Measurements from ENCODE around the gene SRRD. TPM values are rescaled to one million over a fixed set of nuclear protein-coding genes. Genes with fewer than 3 reads are reported as not detected.
A peak's percentile ranks its signal among the peaks of the same experiment; 100 is the strongest.

SRRD gene
- total and polyA plus RNA-seq, 2 donors from 2014 or later, result 20.3 to 22.8 TPM

- Histone ChIP-seq H3K4me1 (ENCODE audit: control insufficient read depth in 2 of 3, insufficient read depth in 2 of 3, low read depth in 1 of 3, low read length in 3 of 3) (peaks cover 0 to 15% (median 10%) of the 10 kb centered on the region in 3 donors), H3K27me3 (ENCODE audit: control insufficient read depth, insufficient read depth, low read length) (no peaks in the 10 kb centered on the region), H3K4me3 (ENCODE audit: low read length in 3 of 3) (no peak overlapping the region), H3K27ac (ENCODE audit: low read depth in 2 of 2, low read length in 2 of 2) (no peak overlapping the region), H3K9me3 (ENCODE audit: control insufficient read depth in 2 of 3, insufficient read depth in 1 of 3, low read length in 3 of 3) (no peaks in the 10 kb centered on the region), H3K9ac (ENCODE audit: low read length in 3 of 3) (no peak overlapping the region), H3K36me3 (ENCODE audit: control insufficient read depth in 2 of 3, insufficient read depth in 3 of 3, low read length in 3 of 3) (peaks cover 14 to 53% (median 44%) of the 10 kb centered on the region in 3 donors)
- intact Hi-C loops (cut with DNase I), result no loop called here
- TF ChIP-seq, protein P1, sequence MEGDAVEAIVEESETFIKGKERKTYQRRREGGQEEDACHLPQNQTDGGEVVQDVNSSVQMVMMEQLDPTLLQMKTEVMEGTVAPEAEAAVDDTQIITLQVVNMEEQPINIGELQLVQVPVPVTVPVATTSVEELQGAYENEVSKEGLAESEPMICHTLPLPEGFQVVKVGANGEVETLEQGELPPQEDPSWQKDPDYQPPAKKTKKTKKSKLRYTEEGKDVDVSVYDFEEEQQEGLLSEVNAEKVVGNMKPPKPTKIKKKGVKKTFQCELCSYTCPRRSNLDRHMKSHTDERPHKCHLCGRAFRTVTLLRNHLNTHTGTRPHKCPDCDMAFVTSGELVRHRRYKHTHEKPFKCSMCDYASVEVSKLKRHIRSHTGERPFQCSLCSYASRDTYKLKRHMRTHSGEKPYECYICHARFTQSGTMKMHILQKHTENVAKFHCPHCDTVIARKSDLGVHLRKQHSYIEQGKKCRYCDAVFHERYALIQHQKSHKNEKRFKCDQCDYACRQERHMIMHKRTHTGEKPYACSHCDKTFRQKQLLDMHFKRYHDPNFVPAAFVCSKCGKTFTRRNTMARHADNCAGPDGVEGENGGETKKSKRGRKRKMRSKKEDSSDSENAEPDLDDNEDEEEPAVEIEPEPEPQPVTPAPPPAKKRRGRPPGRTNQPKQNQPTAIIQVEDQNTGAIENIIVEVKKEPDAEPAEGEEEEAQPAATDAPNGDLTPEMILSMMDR (IDR thresholded peaks at IDR 0.05; ENCODE audit: borderline replicate concordance, extremely low read depth, insufficient read depth), result no peak
- no peak for FAIRE-seq
- DNase-seq, result no peak
Measured at GRCh38 chr22:26462051-26462450, 21.6 kb upstream of the SRRD start.

GRCh38 chr22:26462641-26463040 lies 21.0 kb upstream of the SRRD start:
- Histone ChIP-seq H3K27ac (ENCODE audit: low read depth in 2 of 2, low read length in 2 of 2) (no peak overlapping the region), H3K9me3 (ENCODE audit: control insufficient read depth in 2 of 3, insufficient read depth in 1 of 3, low read length in 3 of 3) (no peaks in the 10 kb centered on the region), H3K36me3 (ENCODE audit: control insufficient read depth in 2 of 3, insufficient read depth in 3 of 3, low read length in 3 of 3) (peaks cover 16 to 55% (median 40%) of the 10 kb centered on the region in 3 donors), H3K4me1 (ENCODE audit: control insufficient read depth in 2 of 3, insufficient read depth in 2 of 3, low read depth in 1 of 3, low read length in 3 of 3) (peaks cover 0 to 15% (median 10%) of the 10 kb centered on the region in 3 donors), H3K4me3 (ENCODE audit: low read length in 3 of 3) (no peak overlapping the region), H3K27me3 (ENCODE audit: control insufficient read depth, insufficient read depth, low read length) (no peaks in the 10 kb centered on the region), H3K9ac (ENCODE audit: low read length in 3 of 3) (no peak overlapping the region)
- intact Hi-C loops (cut with DNase I), result no loop called here
- peak in 2 of 5 donors; percentile 35 to 66 for DNase-seq
- TF ChIP-seq, protein P1 (IDR thresholded peaks at IDR 0.05; ENCODE audit: borderline replicate concordance, extremely low read depth, insufficient read depth), result no peak
- FAIRE-seq, result no peak

DNA sequence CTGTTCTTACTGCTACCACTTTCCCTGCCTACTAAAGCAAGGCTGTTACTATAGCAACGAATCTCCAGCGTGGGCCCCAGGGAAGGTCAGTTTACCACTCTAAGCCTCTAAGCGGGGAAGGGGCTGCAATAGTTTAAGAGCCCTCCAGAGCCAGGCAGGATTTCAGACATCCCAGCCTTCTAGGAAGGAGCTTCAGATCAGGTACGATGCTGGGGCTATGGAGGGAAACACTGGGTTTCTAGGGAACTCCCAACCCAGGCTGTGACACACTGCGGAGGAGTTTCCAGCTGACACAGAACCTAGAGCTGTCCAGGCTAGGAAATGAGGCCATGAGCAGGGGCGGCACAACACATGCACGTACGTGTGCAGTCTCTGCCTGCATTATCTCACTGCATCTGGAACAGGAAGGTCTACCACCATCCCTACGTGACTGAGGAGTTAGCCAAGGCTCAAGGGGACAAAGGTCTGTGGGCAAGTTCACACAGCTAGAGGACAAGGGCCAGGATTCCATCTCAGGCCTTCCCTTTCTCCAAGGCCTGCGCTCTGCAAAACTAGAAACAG lies 20.5 kb upstream of the SRRD start:
- Histone ChIP-seq H3K9ac (ENCODE audit: low read length in 3 of 3) (no peak overlapping the region), H3K4me1 (ENCODE audit: control insufficient read depth in 2 of 3, insufficient read depth in 2 of 3, low read depth in 1 of 3, low read length in 3 of 3) (peaks cover 0 to 15% (median 10%) of the 10 kb centered on the region in 3 donors), H3K4me3 (ENCODE audit: low read length in 3 of 3) (no peak overlapping the region), H3K27ac (ENCODE audit: low read depth in 2 of 2, low read length in 2 of 2) (no peak overlapping the region), H3K9me3 (ENCODE audit: control insufficient read depth in 2 of 3, insufficient read depth in 1 of 3, low read length in 3 of 3) (no peaks in the 10 kb centered on the region), H3K36me3 (ENCODE audit: control insufficient read depth in 2 of 3, insufficient read depth in 3 of 3, low read length in 3 of 3) (peaks cover 16 to 52% (median 38%) of the 10 kb centered on the region in 3 donors), H3K27me3 (ENCODE audit: control insufficient read depth, insufficient read depth, low read length) (no peaks in the 10 kb centered on the region)
- TF ChIP-seq, protein P1 (IDR thresholded peaks at IDR 0.05; ENCODE audit: borderline replicate concordance, extremely low read depth, insufficient read depth), result no peak
- intact Hi-C loops (cut with DNase I), result no loop called here
- no peak for FAIRE-seq
- peak in 4 of 5 donors; percentile 75 to 88 (median 80) for DNase-seq

Measured in kidney (tissue), 14 donors.